Right hindlimb (tissue), 1 donor: ENCODE data around the gene WFDC10B.
"Not testable (repeated sequence)": the region's sequence is repeated elsewhere in the genome, so short reads cannot be mapped to it uniquely, and the experiment has no call there.

Experiments
- DNase-seq: peaks from one replicate; pipeline ENCODE4 v3.0.0-alpha.2; 2018

WFDC10B gene

GRCh38 chr20:45646875-45647274, 57.9 kb downstream of the WFDC10B start:
- DNase-seq: no peak

GRCh38 chr20:45645869-45646268, 59.0 kb downstream of the WFDC10B start:
- not testable (repeated sequence) for DNase-seq

- not testable (repeated sequence) for DNase-seq
Observed at GRCh38 chr20:45641076-45641475, 63.7 kb downstream of the WFDC10B start.

- no peak for DNase-seq
Observed at GRCh38 chr20:45639687-45640086, 65.1 kb downstream of the WFDC10B start.

GRCh38 chr20:45636513-45636912, 68.3 kb downstream of the WFDC10B start:
- no peak for DNase-seq
